ENCODE measurements around the gene CNTD1. TPM values are rescaled to one million over a fixed set of nuclear protein-coding genes. Genes with fewer than 3 reads are reported as not detected.

CNTD1 gene
- total RNA-seq, 1 donor from 2014 or later = not detected

DNA sequence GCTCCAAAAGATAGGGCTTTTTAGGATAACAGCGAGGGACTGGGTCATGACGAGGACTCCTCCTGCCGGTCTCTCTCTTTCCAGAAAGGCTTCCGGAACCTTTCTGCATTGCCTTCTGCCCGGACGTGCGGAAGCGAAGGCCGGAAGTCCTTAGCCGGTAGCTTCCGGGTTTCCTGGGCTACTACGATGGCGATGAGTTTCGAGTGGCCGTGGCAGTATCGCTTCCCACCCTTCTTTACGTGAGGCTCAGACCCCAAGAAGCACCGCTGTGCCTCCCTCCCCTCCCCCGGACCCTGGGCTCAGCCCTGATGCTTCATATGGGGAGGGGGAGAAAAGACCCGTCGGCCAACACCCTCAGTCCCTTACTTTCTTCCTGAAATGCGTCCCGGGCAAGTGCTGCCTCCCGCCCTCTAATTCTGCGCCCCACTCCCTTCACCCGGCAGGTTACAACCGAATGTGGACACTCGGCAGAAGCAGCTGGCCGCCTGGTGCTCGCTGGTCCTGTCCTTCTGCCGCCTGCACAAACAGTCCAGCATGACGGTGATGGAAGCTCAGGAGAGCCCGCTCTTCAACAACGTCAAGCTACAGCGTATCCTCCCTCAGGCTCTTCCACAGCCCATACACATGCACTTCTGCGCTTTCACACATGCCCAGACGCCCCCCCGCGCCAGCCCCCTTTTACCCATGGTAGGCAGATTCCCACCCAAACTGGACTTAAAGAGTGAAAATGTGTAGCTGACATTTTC lies 25.2 kb upstream of the CNTD1 start, which contains the start of gene VPS25:
Gene VPS25, plus strand, starts transcription at position 160 of the 746 bp plus-strand sequence. Its CDS starts 27 bp downstream, at position 187.
- peak within 1 kb of the TSS; percentile 79 for H3K4me3 ChIP-seq (ENCODE audit: low read depth, low read length)
- DNase-seq (ENCODE audit: low read depth) = no peak
- peak; percentile 24 for TF ChIP-seq CTCF (conservative IDR thresholded peaks at IDR 0.05; ENCODE audit: low read depth, low read length)

DNA sequence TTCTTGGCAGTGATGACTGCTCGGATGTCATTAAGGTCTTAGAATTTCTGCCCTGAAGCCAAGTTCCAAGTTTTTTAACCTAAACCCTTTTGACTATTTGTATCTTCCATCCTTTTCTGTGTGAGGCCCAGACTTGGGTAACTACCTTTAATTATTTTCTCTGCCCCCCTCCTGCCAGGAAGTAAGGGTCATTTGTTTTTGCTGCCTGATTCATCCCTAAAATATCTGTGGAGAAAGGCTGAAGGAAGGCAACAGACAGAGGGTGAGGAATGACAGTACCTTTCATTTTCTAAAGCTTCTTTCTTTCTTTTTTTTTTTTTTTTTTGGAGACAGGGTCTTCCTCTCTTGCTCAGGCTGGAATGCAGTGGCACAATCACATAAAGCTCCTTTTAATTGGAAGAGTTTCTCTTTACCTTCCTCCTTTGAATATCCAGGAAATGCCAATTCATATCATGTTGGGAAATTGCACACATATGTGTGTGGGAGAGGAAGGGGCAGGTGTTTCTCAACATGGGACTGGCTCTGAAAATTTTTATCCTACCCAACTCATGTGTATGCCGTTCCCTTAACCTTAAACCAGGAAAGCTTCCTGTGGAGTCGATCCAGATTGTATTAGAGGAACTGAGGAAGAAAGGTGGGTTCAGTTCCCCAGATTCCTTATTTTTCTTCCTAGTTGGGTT lies 24.5 kb upstream of the CNTD1 start:
- no peak for TF ChIP-seq CTCF (conservative IDR thresholded peaks at IDR 0.05; ENCODE audit: low read depth, low read length)
- H3K4me3 ChIP-seq (ENCODE audit: low read depth, low read length) = peak overlapping the region; percentile 79
- DNase-seq (ENCODE audit: low read depth) = no peak

- no peak overlapping the region for H3K4me3 ChIP-seq (ENCODE audit: low read depth, low read length)
- TF ChIP-seq CTCF (conservative IDR thresholded peaks at IDR 0.05; ENCODE audit: low read depth, low read length) = peak; percentile 15
- DNase-seq (ENCODE audit: low read depth) = no peak
Observed at GRCh38 chr17:42775534-42776098, 23.0 kb upstream of the CNTD1 start.

GRCh38 chr17:42778570-42778969 lies 20.1 kb upstream of the CNTD1 start:
- TF ChIP-seq CTCF (conservative IDR thresholded peaks at IDR 0.05; ENCODE audit: low read depth, low read length) = no peak
- no peak for DNase-seq (ENCODE audit: low read depth)
- H3K4me3 ChIP-seq (ENCODE audit: low read depth, low read length) = no peak overlapping the region

DNA sequence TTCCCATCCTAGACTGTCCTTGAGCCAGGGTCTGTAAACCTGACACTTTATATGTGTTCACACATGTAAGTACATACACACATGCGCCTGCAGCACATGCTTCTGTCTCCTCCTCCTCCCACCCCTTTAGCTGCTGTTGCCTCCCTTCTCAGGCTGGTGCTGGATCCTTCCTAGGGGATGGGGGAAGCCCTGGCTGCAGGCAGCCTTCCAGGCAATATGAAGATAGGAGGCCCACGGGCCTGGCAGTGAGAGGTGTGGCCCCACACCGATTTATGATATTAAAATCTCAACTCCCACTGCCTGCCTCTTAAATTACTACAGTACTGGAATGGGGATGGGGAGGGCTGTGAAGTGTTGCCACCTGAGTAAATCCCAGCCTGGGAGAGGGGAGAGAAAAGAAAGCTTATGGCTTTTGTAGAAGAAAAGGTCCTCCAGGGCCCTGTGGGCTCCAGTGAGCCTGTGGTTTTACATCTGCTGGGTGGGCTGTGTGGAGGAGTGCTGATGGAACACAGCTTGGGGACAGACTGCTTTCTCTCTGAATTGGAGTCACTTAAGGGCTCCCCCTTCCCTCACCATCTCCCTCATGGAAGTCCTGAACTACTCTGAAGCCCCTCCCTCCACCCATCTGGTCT lies 19.2 kb upstream of the CNTD1 start:
- DNase-seq (ENCODE audit: low read depth) = no peak
- no peak for TF ChIP-seq CTCF (conservative IDR thresholded peaks at IDR 0.05; ENCODE audit: low read depth, low read length)
- no peak overlapping the region for H3K4me3 ChIP-seq (ENCODE audit: low read depth, low read length)

DNA sequence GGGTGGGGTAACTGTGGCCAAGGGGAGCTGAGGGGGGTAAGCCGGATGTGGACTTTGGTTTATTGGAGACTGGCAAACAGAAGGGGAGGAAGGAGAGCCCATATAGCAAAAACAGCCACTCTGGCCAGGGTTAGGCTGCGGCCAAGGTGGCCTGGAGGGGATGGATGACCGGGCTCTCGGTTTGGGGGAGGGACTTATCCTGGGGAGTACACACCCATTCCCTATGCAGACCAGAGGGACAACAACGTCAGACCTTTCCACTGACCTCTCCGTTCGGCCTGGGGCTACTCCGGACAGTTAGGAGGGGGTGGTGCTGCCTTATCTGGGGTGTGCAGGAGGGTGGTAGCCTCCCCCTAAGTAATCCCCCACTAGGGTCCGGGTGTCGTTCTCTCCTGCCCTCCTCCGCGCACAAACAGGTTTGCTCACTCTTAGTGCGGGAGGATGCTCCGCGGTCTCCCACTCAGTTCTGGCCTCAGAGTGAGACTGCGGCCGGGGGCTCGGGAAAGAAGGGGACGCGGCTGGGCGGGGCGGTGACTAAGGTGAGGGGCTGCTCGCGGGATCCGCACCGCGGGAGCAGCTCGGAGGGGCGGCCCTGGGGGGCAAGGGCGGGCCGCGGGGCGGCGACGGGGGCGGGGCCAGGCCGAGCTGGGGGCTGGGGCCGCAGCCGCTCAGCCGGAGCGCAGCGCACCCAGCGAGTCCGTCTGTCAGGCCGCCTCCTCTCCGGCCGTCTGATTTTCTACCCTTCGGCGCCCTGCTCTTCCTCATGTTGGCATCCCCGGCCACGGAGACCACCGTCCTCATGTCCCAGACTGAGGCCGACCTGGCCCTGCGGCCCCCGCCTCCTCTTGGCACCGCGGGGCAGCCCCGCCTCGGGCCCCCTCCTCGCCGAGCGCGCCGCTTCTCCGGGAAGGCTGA lies 18.5 kb upstream of the CNTD1 start, which contains the start of gene WNK4:
Gene WNK4, plus strand, starts transcription at position 675 of the 915 bp plus-strand sequence. Its CDS starts 89 bp downstream, at position 764.
- DNase-seq (ENCODE audit: low read depth) = no peak
- no peak for TF ChIP-seq CTCF (conservative IDR thresholded peaks at IDR 0.05; ENCODE audit: low read depth, low read length)
- peak within 1 kb of the TSS; percentile 81 for H3K4me3 ChIP-seq (ENCODE audit: low read depth, low read length)

All from epithelial cell of proximal tubule (primary cell).